HEK293T (cell line): ENCODE measurements around the gene HNRNPUL2.

Experiments used
- ELF4 ChIP-seq: fragments of 450-650 bp; IDR thresholded peaks from 2 replicates; pipeline ENCODE4 v1.6.1; 2017; ENCODE audit warnings: antibody characterized with exemption
- FOXK2 ChIP-seq: fragments of 450-650 bp; IDR thresholded peaks from 2 replicates; pipeline ENCODE4 v1.6.1; 2016; ENCODE audit warnings: mild to moderate bottlenecking
- FOXM1 ChIP-seq: fragments of 450-650 bp; IDR thresholded peaks from 2 replicates; pipeline ENCODE4 v1.6.1; 2017; ENCODE audit warnings: mild to moderate bottlenecking, borderline replicate concordance
- HDGF ChIP-seq: fragments of 450-650 bp; IDR thresholded peaks from 2 replicates; pipeline ENCODE4 v1.6.1; 2017; ENCODE audit warnings: antibody characterized with exemption, borderline replicate concordance
- LEF1 ChIP-seq: fragments of 450-650 bp; IDR thresholded peaks from 2 replicates; pipeline ENCODE4 v1.6.1; 2017; ENCODE audit warnings: mild to moderate bottlenecking, borderline replicate concordance
- NFRKB ChIP-seq: fragments of 450-650 bp; IDR thresholded peaks from 2 replicates; pipeline ENCODE4 v1.6.1; 2016; ENCODE audit warnings: mild to moderate bottlenecking, moderate library complexity
- SP1 ChIP-seq: fragments of 450-650 bp; IDR thresholded peaks from 2 replicates; pipeline ENCODE4 v1.6.1; 2017
- SUZ12 ChIP-seq: fragments of 450-650 bp; IDR thresholded peaks from 2 replicates; pipeline ENCODE4 v1.6.1; 2016; ENCODE audit warnings: mild to moderate bottlenecking

GRCh38 chr11:62671236-62671607, 56.0 kb downstream of the HNRNPUL2 start:
- TF ChIP-seq HDGF: no peak
- no peak for TF ChIP-seq FOXK2
- no peak for TF ChIP-seq ELF4
- no peak for TF ChIP-seq SUZ12
- no peak for TF ChIP-seq LEF1
- no peak for TF ChIP-seq NFRKB
- no peak for TF ChIP-seq SP1
- TF ChIP-seq FOXM1: no peak
